Spinal cord (tissue), 10 donors: ENCODE data around the gene OR10AD1. TPM values are rescaled to one million over a fixed set of nuclear protein-coding genes. Genes with fewer than 3 reads are reported as not detected.

Experiments used
- DNase-seq, 6 donors: peaks; one replicate each; pipeline versions ENCODE4 v3.0.0 to v3.0.0-alpha.2; 2013 to 2015; ENCODE audit warnings: low spot score in 6 of 6, low read depth in 4 of 6
- H3K27ac ChIP-seq: one replicate; pipeline ENCODE4 v1.5.1; 2013; ENCODE audit warnings: low read depth, low read length, control low read depth
- H3K27me3 ChIP-seq: one replicate; pipeline ENCODE4 v1.6.1; 2013; ENCODE audit warnings: low read length; ENCODE audit not compliant: control insufficient read depth, insufficient read depth
- H3K36me3 ChIP-seq: one replicate; pipeline ENCODE4 v1.6.1; 2013; ENCODE audit warnings: low read length; ENCODE audit not compliant: control insufficient read depth, insufficient read depth
- H3K4me1 ChIP-seq: one replicate; pipeline ENCODE4 v1.6.1; 2013; ENCODE audit warnings: low read length; ENCODE audit not compliant: control insufficient read depth, insufficient read depth
- H3K4me3 ChIP-seq: one replicate; pipeline ENCODE4 v1.5.1; 2013; ENCODE audit warnings: low read depth, low read length, control low read depth
- H3K9me3 ChIP-seq: one replicate; pipeline ENCODE4 v1.6.1; 2013; ENCODE audit warnings: low read length; ENCODE audit not compliant: control insufficient read depth, insufficient read depth
- WGBS: methylation state at CpG from one replicate; pipeline ENCODE4 v1.1.5; 2013; ENCODE audit warnings: missing lambda C conversion rate; ENCODE audit not compliant: insufficient coverage; 5-methylcytosine and 5-hydroxymethylcytosine counted together
- polyA plus RNA-seq, 2 donors: library from polyadenylated mRNA; unstranded; fragments of 120-200 nt; gene quantifications; one replicate each; pipeline ENCODE4 v1.2.1, GENCODE V29; 2013; ENCODE audit not compliant: insufficient read length in 2 of 2
- total RNA-seq, 2 donors: library from RNA; depleted of rRNA in 1 of 2; stranded (reverse); fragments of 120-200 nt in 1 of 2; fragments of >200 nt in 1 of 2; gene quantifications; one replicate each; pipeline versions ENCODE4 v1.2.3 to v1.2.4, GENCODE V29; 2013 to 2014
- donor health status: healthy.

Gene OR10AD1
- total and polyA plus RNA-seq, 4 donors = 0.44 TPM; not detected in 3

- Histone ChIP-seq H3K27ac (peak within 1 kb of the TSS; percentile 90), H3K36me3 (no peaks in the 10 kb centered on the region), H3K9me3 (no peaks in the 10 kb centered on the region), H3K27me3 (no peaks in the 10 kb centered on the region), H3K4me1 (peaks cover 36% of the 10 kb centered on the region), H3K4me3 (peak within 1 kb of the TSS; percentile 79)
- WGBS = under 1% methylated on average over 61 of the region's 61 CpGs
- peak; percentile 89 to 99 (median 92) for DNase-seq
Observed at GRCh38 chr12:48183091-48183875, 19.8 kb downstream of the OR10AD1 start, which contains the start of gene CCDC184. Gene CCDC184, plus strand, starts transcription at chr12:48183644. Its CDS starts 479 bp downstream, at chr12:48184123.

- H3K4me3 ChIP-seq = peak overlapping the region; percentile 79
- no peaks in the 10 kb centered on the region for H3K27me3 ChIP-seq
- H3K36me3 ChIP-seq = no peaks in the 10 kb centered on the region
- peak overlapping the region; percentile 90 for H3K27ac ChIP-seq
- H3K9me3 ChIP-seq = no peaks in the 10 kb centered on the region
- 0% methylated on average over 2 of the region's 7 CpGs for WGBS
- no peak for DNase-seq
- H3K4me1 ChIP-seq = peaks cover 33% of the 10 kb centered on the region
Observed at GRCh38 chr12:48182631-48183030, 20.5 kb downstream of the OR10AD1 start.

GRCh38 chr12:48180857-48181495 lies 22.1 kb downstream of the OR10AD1 start:
- Histone ChIP-seq H3K27ac (no peak overlapping the region), H3K4me3 (no peak overlapping the region), H3K36me3 (no peaks in the 10 kb centered on the region), H3K27me3 (no peaks in the 10 kb centered on the region), H3K9me3 (no peaks in the 10 kb centered on the region), H3K4me1 (peaks cover 27% of the 10 kb centered on the region)
- DNase-seq = no peak
- WGBS = 93% methylated on average over 2 of the region's 2 CpGs

GRCh38 chr12:48180424-48180823 lies 22.7 kb downstream of the OR10AD1 start:
- Histone ChIP-seq H3K4me3 (no peak overlapping the region), H3K27ac (no peak overlapping the region), H3K4me1 (peaks cover 21% of the 10 kb centered on the region), H3K9me3 (no peaks in the 10 kb centered on the region), H3K36me3 (no peaks in the 10 kb centered on the region), H3K27me3 (no peaks in the 10 kb centered on the region)
- 100% methylated on average over 1 of the region's 1 CpG for WGBS
- no peak for DNase-seq

- H3K4me3 ChIP-seq = no peak overlapping the region
- WGBS = no CpG with 5 or more reads among the region's 1 CpG
- H3K9me3 ChIP-seq = no peaks in the 10 kb centered on the region
- H3K27me3 ChIP-seq = no peaks in the 10 kb centered on the region
- no peak for DNase-seq
- no peaks in the 10 kb centered on the region for H3K36me3 ChIP-seq
- no peak overlapping the region for H3K27ac ChIP-seq
- peaks cover 14% of the 10 kb centered on the region for H3K4me1 ChIP-seq
Observed at GRCh38 chr12:48179466-48179865, 23.6 kb downstream of the OR10AD1 start.

GRCh38 chr12:48177982-48178381 lies 25.1 kb downstream of the OR10AD1 start:
- H3K9me3 ChIP-seq = no peaks in the 10 kb centered on the region
- no peak overlapping the region for H3K27ac ChIP-seq
- H3K4me3 ChIP-seq = no peak overlapping the region
- no peaks in the 10 kb centered on the region for H3K36me3 ChIP-seq
- no CpG with 5 or more reads among the region's 4 CpGs for WGBS
- peaks cover 4% of the 10 kb centered on the region for H3K4me1 ChIP-seq
- no peak for DNase-seq
- no peaks in the 10 kb centered on the region for H3K27me3 ChIP-seq

GRCh38 chr12:48176417-48176751 lies 26.7 kb downstream of the OR10AD1 start:
- Histone ChIP-seq H3K4me3 (no peak overlapping the region), H3K9me3 (no peaks in the 10 kb centered on the region), H3K36me3 (no peaks in the 10 kb centered on the region), H3K4me1 (no peaks in the 10 kb centered on the region), H3K27ac (no peak overlapping the region), H3K27me3 (no peaks in the 10 kb centered on the region)
- no peak for DNase-seq

GRCh38 chr12:48175613-48176416 lies 27.3 kb downstream of the OR10AD1 start:
- DNase-seq = no peak
- Histone ChIP-seq H3K36me3 (no peaks in the 10 kb centered on the region), H3K27ac (no peak overlapping the region), H3K9me3 (no peaks in the 10 kb centered on the region), H3K4me1 (no peaks in the 10 kb centered on the region), H3K4me3 (no peak overlapping the region), H3K27me3 (no peaks in the 10 kb centered on the region)
- 100% methylated on average over 1 of the region's 3 CpGs for WGBS

- Histone ChIP-seq H3K27ac (no peak overlapping the region), H3K4me3 (no peak overlapping the region), H3K4me1 (no peaks in the 10 kb centered on the region), H3K36me3 (no peaks in the 10 kb centered on the region), H3K9me3 (no peaks in the 10 kb centered on the region), H3K27me3 (no peaks in the 10 kb centered on the region)
- DNase-seq = no peak
- 90% methylated on average over 15 of the region's 19 CpGs for WGBS
Observed at GRCh38 chr12:48169011-48169410, 34.1 kb downstream of the OR10AD1 start.
